ENCODE data around the gene CYP27B1. TPM values are rescaled to one million over a fixed set of nuclear protein-coding genes. Genes with fewer than 3 reads are reported as not detected.
A peak's percentile ranks its signal among the peaks of the same experiment; 100 is the strongest.

Gene CYP27B1
- total RNA-seq, 1 experiment from 2014 or later = 1.8 TPM

- CTCF ChIA-PET = no interaction called here
- no TSS peak for BruUV-seq (replicated peaks)
These were observed 29.1 kb downstream of the CYP27B1 start for GRCh38 chr12:57737467-57738460.

GRCh38 chr12:57736741-57737466 is 30.0 kb downstream of the CYP27B1 start:
- intact Hi-C loops (cut with micrococcal nuclease; ENCODE audit: unreplicated experiment) = loop anchor here (2.0 kb wide), 1 partner anchor 154 kb away; no protein-coding TSS in a partner anchor
- DNase-seq = no peak

More at GRCh38 chr12:57737467-57738460, 29.1 kb downstream of the CYP27B1 start:
- peaks cover 35% of the 10 kb centered on the region for H3K4me1 Mint-ChIP-seq (ENCODE audit: low read depth, unreplicated experiment)
- no peak overlapping the region for H3K4me3 Mint-ChIP-seq (ENCODE audit: low read depth, unreplicated experiment)
- no peak for TF ChIP-seq CTCF (IDR thresholded peaks at IDR 0.05; ENCODE audit: unreplicated experiment)
- peaks cover 90% of the 10 kb centered on the region for H3K27me3 Mint-ChIP-seq (ENCODE audit: unreplicated experiment)
- no peaks in the 10 kb centered on the region for H3K9me3 Mint-ChIP-seq (ENCODE audit: low read depth, unreplicated experiment)
- intact Hi-C loops (cut with micrococcal nuclease; ENCODE audit: unreplicated experiment) = loop anchor here (2.0 kb wide), 1 partner anchor 155 kb away; no protein-coding TSS in a partner anchor
- no peak for DNase-seq
- H3K27ac Mint-ChIP-seq (ENCODE audit: unreplicated experiment) = no peak overlapping the region
- H3K36me3 Mint-ChIP-seq (ENCODE audit: insufficient read depth, unreplicated experiment) = no peaks in the 10 kb centered on the region

GRCh38 chr12:57735952-57736740 is 30.7 kb downstream of the CYP27B1 start:
- Mint-ChIP-seq H3K4me3 (ENCODE audit: low read depth, unreplicated experiment) (peak overlapping the region; percentile 57), H3K36me3 (ENCODE audit: insufficient read depth, unreplicated experiment) (no peaks in the 10 kb centered on the region), H3K27me3 (ENCODE audit: unreplicated experiment) (peaks cover 92% of the 10 kb centered on the region), H3K27ac (ENCODE audit: unreplicated experiment) (peak overlapping the region; percentile 2), H3K9me3 (ENCODE audit: low read depth, unreplicated experiment) (no peaks in the 10 kb centered on the region), H3K4me1 (ENCODE audit: low read depth, unreplicated experiment) (peaks cover 28% of the 10 kb centered on the region)
- BruUV-seq (replicated peaks) = no TSS peak
- TF ChIP-seq CTCF (IDR thresholded peaks at IDR 0.05; ENCODE audit: unreplicated experiment) = no peak
- CTCF ChIA-PET = interaction anchor here (0.7 to 3.4 kb wide), 6 partner anchors 9 to 153 kb away, joined by 3 to 18 read pairs (median 6); partner anchors contain the start of gene TSPAN31
- intact Hi-C loops (cut with micrococcal nuclease; ENCODE audit: unreplicated experiment) = loop anchor here (2.0 kb wide), 1 partner anchor 153 kb away; no protein-coding TSS in a partner anchor
- DNase-seq = peak; percentile 48

More at GRCh38 chr12:57736741-57737466, 30.0 kb downstream of the CYP27B1 start:
- CTCF ChIA-PET = interaction anchor here (1.3 to 3.4 kb wide), 3 partner anchors 11 to 154 kb away, joined by 3 to 18 read pairs (median 17); no protein-coding TSS in a partner anchor
- H3K4me1 Mint-ChIP-seq (ENCODE audit: low read depth, unreplicated experiment) = peaks cover 30% of the 10 kb centered on the region
- H3K9me3 Mint-ChIP-seq (ENCODE audit: low read depth, unreplicated experiment) = no peaks in the 10 kb centered on the region
- BruUV-seq (replicated peaks) = no TSS peak
- H3K27me3 Mint-ChIP-seq (ENCODE audit: unreplicated experiment) = peaks cover 92% of the 10 kb centered on the region
- no peak for TF ChIP-seq CTCF (IDR thresholded peaks at IDR 0.05; ENCODE audit: unreplicated experiment)
- H3K4me3 Mint-ChIP-seq (ENCODE audit: low read depth, unreplicated experiment) = peak overlapping the region; percentile 57
- H3K36me3 Mint-ChIP-seq (ENCODE audit: insufficient read depth, unreplicated experiment) = no peaks in the 10 kb centered on the region
- H3K27ac Mint-ChIP-seq (ENCODE audit: unreplicated experiment) = peak overlapping the region; percentile 2

All from Calu3 (cell line).